Thoracic aorta (tissue), 2 donors: ENCODE measurements around the gene HELZ2. TPM values are rescaled to one million over a fixed set of nuclear protein-coding genes. Genes with fewer than 3 reads are reported as not detected.

Source experiments
- ATAC-seq: fragments of 150-250 bp; one replicate; pipeline ENCODE4 v1.8.0; 2017; ENCODE audit warnings: low read depth; ENCODE audit not compliant: insufficient number of reproducible peaks, low FRiP score
- DNase-seq: peaks from one replicate; pipeline ENCODE4 v3.0.0-alpha.2; 2020; ENCODE audit warnings: low spot score
- H3K27ac ChIP-seq, 2 donors: fragments of 200-600 bp; sonication (generic); 1 replicate in 1 of 2; 2 replicates in 1 of 2; pipeline ENCODE4 v1.5.1; 2016; ENCODE audit warnings: mild to moderate bottlenecking in 2 of 2, moderate library complexity in 2 of 2
- H3K27me3 ChIP-seq: fragments of 200-600 bp; sonication (generic); replicated peaks from 2 replicates; pipeline ENCODE4 v1.6.0; 2016; ENCODE audit warnings: mild to moderate bottlenecking; ENCODE audit not compliant: insufficient read depth
- H3K36me3 ChIP-seq: fragments of 200-600 bp; sonication (generic); one replicate; pipeline ENCODE4 v1.5.1; 2016
- H3K4me1 ChIP-seq, 2 donors: fragments of 200-600 bp; sonication (generic); 1 replicate in 1 of 2; 2 replicates in 1 of 2; pipeline versions ENCODE4 v1.5.1 to v1.6.0; 2016; ENCODE audit warnings: low read depth in 2 of 2, mild to moderate bottlenecking in 1 of 2; ENCODE audit not compliant: control insufficient read depth in 1 of 2
- H3K4me3 ChIP-seq: fragments of 200-600 bp; sonication (generic); 2 replicates; pipeline ENCODE4 v1.5.1; 2016; ENCODE audit warnings: mild to moderate bottlenecking
- H3K9me3 ChIP-seq: fragments of 200-600 bp; sonication (generic); 2 replicates; pipeline ENCODE4 v1.5.1; 2016
- total RNA-seq, 2 donors: library from RNA; depleted of rRNA; stranded (reverse); fragments of >200 nt; gene quantifications; one replicate each; pipeline versions ENCODE4 v1.1.0 to v1.2.3, GENCODE V29; 2016
- TF ChIP-seq, protein P1 (sequence below): fragments of 200-600 bp; sonication (generic); IDR thresholded peaks from one replicate; pipeline ENCODE4 v1.5.1; 2019; ENCODE audit warnings: antibody characterized with exemption

HELZ2 gene
- total RNA-seq, 2 donors from 2014 or later, result 45.2 to 50.3 TPM

DNA sequence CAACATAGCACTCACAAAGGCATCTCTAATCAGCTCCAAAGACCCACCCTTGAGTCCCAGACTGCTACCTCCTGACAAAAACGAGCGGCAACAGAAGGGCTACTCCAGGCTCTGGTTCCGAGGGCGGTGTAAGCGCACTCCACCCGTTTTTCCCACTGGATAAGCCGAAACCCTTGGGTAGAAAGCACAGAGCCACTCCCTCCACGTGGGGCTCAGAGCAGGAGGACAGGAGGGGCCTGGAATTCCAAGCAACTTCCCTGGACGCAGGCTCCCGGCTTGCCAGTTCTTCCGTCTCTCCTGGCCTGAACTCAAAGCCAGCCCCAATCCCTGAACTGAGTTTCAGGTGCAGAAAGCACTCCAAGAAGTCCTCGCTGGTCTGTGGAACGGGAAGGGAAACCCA lies 45.5 kb upstream of the HELZ2 start:
- Histone ChIP-seq H3K4me1 (no peaks in the 10 kb centered on the region), H3K27ac (no peak overlapping the region), H3K36me3 (peaks cover 25% of the 10 kb centered on the region), H3K27me3 (no peaks in the 10 kb centered on the region), H3K9me3 (no peaks in the 10 kb centered on the region), H3K4me3 (no peak overlapping the region)
- DNase-seq (no peak), ATAC-seq (no peak)
- TF ChIP-seq, protein P1, sequence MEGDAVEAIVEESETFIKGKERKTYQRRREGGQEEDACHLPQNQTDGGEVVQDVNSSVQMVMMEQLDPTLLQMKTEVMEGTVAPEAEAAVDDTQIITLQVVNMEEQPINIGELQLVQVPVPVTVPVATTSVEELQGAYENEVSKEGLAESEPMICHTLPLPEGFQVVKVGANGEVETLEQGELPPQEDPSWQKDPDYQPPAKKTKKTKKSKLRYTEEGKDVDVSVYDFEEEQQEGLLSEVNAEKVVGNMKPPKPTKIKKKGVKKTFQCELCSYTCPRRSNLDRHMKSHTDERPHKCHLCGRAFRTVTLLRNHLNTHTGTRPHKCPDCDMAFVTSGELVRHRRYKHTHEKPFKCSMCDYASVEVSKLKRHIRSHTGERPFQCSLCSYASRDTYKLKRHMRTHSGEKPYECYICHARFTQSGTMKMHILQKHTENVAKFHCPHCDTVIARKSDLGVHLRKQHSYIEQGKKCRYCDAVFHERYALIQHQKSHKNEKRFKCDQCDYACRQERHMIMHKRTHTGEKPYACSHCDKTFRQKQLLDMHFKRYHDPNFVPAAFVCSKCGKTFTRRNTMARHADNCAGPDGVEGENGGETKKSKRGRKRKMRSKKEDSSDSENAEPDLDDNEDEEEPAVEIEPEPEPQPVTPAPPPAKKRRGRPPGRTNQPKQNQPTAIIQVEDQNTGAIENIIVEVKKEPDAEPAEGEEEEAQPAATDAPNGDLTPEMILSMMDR, result no peak

DNA sequence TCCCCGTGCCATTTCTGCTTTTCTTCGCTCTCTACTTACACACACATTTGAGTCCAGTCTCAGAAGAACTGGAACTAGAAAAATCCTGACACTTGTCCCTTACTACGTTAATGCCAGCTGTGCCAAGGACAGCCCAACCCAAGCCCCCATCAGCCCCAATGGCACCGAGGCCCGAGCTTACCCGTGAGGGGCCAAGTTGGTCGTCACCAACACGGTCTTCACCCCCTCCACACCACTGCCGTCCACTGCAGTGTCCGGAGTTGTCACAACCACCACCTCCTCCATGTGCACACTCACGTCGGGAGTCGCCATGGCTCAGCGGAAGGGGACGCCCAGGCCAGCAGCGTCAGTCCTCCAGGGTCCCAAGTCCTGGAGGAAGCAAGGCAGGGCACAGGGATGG lies 45.0 kb upstream of the HELZ2 start:
- no peak overlapping the region for H3K4me3 ChIP-seq
- H3K36me3 ChIP-seq, result peaks cover 25% of the 10 kb centered on the region
- H3K27me3 ChIP-seq, result no peaks in the 10 kb centered on the region
- no peaks in the 10 kb centered on the region for H3K9me3 ChIP-seq
- ATAC-seq (no peak), DNase-seq (no peak)
- H3K27ac ChIP-seq, result no peak overlapping the region
- H3K4me1 ChIP-seq, result no peaks in the 10 kb centered on the region
- TF ChIP-seq, protein P1, result no peak

DNA sequence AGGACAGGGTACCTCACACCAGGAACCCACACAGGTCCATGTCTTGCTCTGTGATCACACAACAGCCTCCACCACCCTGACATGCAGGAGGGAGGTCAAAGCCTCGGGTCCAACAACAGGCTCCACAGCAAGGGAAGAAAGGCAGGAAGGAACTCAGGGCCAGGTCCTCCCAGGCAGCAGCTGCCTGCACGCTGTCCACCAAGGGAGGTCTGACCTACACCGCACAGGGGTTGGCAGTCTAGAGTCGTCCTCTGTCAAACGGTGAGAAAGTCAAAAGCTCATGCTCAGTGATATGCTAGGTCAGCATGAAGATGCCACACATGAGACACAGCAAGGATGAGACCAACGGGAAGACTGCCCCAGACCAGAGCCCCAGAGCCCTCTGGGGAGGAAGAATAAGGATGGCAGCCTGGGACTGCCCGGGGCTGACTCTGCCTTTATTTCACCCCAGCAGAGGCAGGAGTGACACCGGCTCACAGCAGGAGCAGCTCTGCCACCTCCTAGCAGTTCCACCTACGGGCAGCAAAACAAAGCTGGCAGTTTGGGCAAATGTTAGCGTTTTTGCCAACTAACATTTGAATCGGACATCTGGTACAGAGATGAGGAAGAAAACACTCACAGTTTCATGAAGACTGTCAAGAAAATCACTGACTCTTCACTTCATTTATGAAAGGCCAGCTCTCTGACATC lies 44.4 kb upstream of the HELZ2 start:
- DNase-seq (no peak), ATAC-seq (no peak)
- Histone ChIP-seq H3K4me3 (no peak overlapping the region), H3K36me3 (peaks cover 25% of the 10 kb centered on the region), H3K9me3 (no peaks in the 10 kb centered on the region), H3K4me1 (no peaks in the 10 kb centered on the region), H3K27ac (no peak overlapping the region), H3K27me3 (no peaks in the 10 kb centered on the region)
- TF ChIP-seq, protein P1, result no peak

DNA sequence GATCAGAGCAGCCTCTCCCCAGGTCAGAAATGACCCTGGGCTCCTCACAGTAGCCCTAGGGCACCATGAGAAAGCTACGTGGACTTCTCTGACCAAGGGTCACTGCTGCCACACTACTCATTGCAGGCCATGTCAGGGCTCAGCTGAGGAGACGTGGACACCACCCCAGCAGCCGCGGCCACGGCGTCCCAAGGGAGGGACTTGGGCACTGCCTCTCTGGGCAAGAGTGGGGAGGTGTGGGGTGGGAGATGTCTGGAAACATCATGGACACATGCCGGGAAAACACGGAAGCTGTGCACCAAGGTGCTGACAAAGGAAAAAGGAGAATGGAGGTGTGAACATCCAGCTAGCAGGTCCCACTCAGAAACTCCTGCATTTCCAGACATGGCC lies 43.8 kb upstream of the HELZ2 start:
- H3K9me3 ChIP-seq, result no peaks in the 10 kb centered on the region
- H3K27me3 ChIP-seq, result no peaks in the 10 kb centered on the region
- H3K4me3 ChIP-seq, result no peak overlapping the region
- no peak for DNase-seq
- H3K27ac ChIP-seq, result no peak overlapping the region
- H3K4me1 ChIP-seq, result no peaks in the 10 kb centered on the region
- peaks cover 25% of the 10 kb centered on the region for H3K36me3 ChIP-seq
- TF ChIP-seq, protein P1, result no peak
- ATAC-seq, result no peak

DNA sequence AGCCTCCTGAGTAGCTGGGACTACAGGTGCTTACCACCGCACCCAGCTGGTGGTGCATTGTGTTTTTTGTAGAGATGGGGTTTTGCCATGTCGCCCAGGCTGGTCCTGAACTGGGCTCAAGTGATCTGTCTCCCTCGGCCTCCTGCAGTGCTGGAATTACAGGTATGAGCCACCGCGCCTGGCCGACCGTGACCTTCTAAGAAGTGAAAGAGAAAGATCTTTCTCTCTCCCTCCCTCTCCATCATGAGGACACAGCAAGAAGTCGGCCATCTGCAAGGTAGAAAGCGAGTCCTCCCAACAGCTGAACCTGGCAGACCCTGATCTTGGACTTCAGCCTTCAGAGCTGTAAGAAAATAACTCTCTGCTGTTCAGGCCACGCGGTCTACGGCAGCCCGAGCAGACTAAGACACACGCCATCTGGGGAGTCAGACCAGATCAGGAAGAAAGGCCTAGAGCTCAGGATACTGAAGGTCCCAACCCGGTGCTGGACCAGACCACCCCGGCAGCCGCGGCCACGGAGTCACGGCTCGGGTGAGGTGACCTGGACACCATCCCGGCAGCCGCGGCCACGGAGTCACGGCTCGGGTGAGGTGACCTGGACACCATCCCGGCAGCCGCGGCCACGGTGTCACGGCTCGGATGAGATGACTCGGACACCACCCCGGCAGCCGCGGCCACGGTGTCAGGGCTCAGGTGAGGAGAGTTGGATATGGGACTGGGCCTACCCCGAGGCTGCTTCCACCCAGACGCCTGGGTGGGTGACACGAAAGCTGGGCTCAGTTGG lies 43.2 kb upstream of the HELZ2 start:
- TF ChIP-seq, protein P1, result no peak
- Histone ChIP-seq H3K27ac (no peak overlapping the region), H3K36me3 (peaks cover 25% of the 10 kb centered on the region), H3K4me1 (no peaks in the 10 kb centered on the region), H3K4me3 (no peak overlapping the region), H3K27me3 (no peaks in the 10 kb centered on the region), H3K9me3 (no peaks in the 10 kb centered on the region)
- DNase-seq (no peak), ATAC-seq (no peak)
